ENCODE measurements around the gene ENPP3. TPM values are rescaled to one million over a fixed set of nuclear protein-coding genes. Genes with fewer than 3 reads are reported as not detected.

The ENPP3 gene
- total RNA-seq, 2 experiments from 2014 or later: 0.22 to 0.34 TPM

DNA sequence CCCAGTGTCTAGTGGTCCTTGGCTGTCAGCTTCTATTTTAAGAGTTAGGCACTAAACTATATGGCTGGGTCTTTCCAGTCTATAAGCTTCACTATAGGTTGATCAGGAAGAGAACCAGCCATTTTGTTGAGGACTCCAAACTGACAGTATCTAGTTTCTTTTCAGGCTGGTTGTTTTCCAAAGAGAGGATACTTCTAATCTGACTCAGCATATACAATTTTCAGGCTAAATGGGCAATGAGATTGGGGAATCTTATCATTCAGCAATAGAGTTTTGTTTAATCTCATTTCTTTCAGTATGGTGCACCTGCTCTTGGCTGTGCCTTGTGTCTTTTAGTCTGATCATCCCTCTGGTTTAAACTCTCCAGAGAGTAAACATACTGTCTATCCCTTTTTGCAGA is 94.1 kb downstream of the ENPP3 start:
- ChIA-PET CTCF (interaction anchor here (0.7 kb wide), 1 partner anchor 22 kb away, joined by 3 read pairs; no protein-coding TSS in a partner anchor), POLR2A (no interaction called here)
- no peaks in the 10 kb centered on the region for H3K36me3 ChIP-seq (ENCODE audit: insufficient read depth, low read length)
- Mint-ChIP-seq H3K27ac (no peak overlapping the region), H3K4me1 (ENCODE audit: low read depth) (no peaks in the 10 kb centered on the region), H3K36me3 (ENCODE audit: low read depth) (peaks cover 1% of the 10 kb centered on the region), H3K27me3 (peaks cover 3% of the 10 kb centered on the region), H3K4me3 (no peak overlapping the region), H3K9me3 (peaks cover under 1% of the 10 kb centered on the region)
- TF ChIP-seq, protein P1, sequence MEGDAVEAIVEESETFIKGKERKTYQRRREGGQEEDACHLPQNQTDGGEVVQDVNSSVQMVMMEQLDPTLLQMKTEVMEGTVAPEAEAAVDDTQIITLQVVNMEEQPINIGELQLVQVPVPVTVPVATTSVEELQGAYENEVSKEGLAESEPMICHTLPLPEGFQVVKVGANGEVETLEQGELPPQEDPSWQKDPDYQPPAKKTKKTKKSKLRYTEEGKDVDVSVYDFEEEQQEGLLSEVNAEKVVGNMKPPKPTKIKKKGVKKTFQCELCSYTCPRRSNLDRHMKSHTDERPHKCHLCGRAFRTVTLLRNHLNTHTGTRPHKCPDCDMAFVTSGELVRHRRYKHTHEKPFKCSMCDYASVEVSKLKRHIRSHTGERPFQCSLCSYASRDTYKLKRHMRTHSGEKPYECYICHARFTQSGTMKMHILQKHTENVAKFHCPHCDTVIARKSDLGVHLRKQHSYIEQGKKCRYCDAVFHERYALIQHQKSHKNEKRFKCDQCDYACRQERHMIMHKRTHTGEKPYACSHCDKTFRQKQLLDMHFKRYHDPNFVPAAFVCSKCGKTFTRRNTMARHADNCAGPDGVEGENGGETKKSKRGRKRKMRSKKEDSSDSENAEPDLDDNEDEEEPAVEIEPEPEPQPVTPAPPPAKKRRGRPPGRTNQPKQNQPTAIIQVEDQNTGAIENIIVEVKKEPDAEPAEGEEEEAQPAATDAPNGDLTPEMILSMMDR (IDR thresholded peaks at IDR 0.05): no peak
- no peak for ATAC-seq (ENCODE audit: poor library complexity)
- H3K9me3 ChIP-seq (ENCODE audit: control insufficient read depth in 1 of 2, insufficient read depth in 1 of 2, low read length in 2 of 2): no peaks in the 10 kb centered on the region
- H3K27ac ChIP-seq (ENCODE audit: low read depth in 1 of 2, low read length in 2 of 2): no peak overlapping the region
- H3K27me3 ChIP-seq (ENCODE audit: control insufficient read depth in 1 of 2, insufficient read depth in 2 of 2, low read length in 2 of 2): no peaks in the 10 kb centered on the region
- intact Hi-C loops (cut with DNase I, micrococcal nuclease): no loop called here
- no peak overlapping the region for H3K4me3 ChIP-seq (ENCODE audit: low read length)
- no peaks in the 10 kb centered on the region for H3K4me1 ChIP-seq (ENCODE audit: insufficient read depth, low read length)
- no peak for DNase-seq

- no peaks in the 10 kb centered on the region for H3K9me3 ChIP-seq (ENCODE audit: control insufficient read depth in 1 of 2, insufficient read depth in 1 of 2, low read length in 2 of 2)
- H3K27ac ChIP-seq (ENCODE audit: low read depth in 1 of 2, low read length in 2 of 2): no peak overlapping the region
- DNase-seq: no peak
- no peaks in the 10 kb centered on the region for H3K4me1 Mint-ChIP-seq (ENCODE audit: low read depth)
- no peak overlapping the region for H3K4me3 Mint-ChIP-seq
- TF ChIP-seq, protein P1 (IDR thresholded peaks at IDR 0.05): no peak
- intact Hi-C loops (cut with DNase I, micrococcal nuclease): no loop called here
- H3K27me3 ChIP-seq (ENCODE audit: control insufficient read depth in 1 of 2, insufficient read depth in 2 of 2, low read length in 2 of 2): no peaks in the 10 kb centered on the region
- H3K4me3 ChIP-seq (ENCODE audit: low read length): no peak overlapping the region
- no peaks in the 10 kb centered on the region for H3K4me1 ChIP-seq (ENCODE audit: insufficient read depth, low read length)
- H3K36me3 Mint-ChIP-seq (ENCODE audit: low read depth): no peaks in the 10 kb centered on the region
- POLR2A ChIA-PET: no interaction called here
- H3K27ac Mint-ChIP-seq: no peak overlapping the region
- CTCF ChIA-PET: no interaction called here
- peaks cover 3% of the 10 kb centered on the region for H3K27me3 Mint-ChIP-seq
- no peaks in the 10 kb centered on the region for H3K9me3 Mint-ChIP-seq
- ATAC-seq (ENCODE audit: poor library complexity): no peak
- H3K36me3 ChIP-seq (ENCODE audit: insufficient read depth, low read length): no peaks in the 10 kb centered on the region
Measured at GRCh38 chr6:131733376-131734016, 96.4 kb downstream of the ENPP3 start.

DNA sequence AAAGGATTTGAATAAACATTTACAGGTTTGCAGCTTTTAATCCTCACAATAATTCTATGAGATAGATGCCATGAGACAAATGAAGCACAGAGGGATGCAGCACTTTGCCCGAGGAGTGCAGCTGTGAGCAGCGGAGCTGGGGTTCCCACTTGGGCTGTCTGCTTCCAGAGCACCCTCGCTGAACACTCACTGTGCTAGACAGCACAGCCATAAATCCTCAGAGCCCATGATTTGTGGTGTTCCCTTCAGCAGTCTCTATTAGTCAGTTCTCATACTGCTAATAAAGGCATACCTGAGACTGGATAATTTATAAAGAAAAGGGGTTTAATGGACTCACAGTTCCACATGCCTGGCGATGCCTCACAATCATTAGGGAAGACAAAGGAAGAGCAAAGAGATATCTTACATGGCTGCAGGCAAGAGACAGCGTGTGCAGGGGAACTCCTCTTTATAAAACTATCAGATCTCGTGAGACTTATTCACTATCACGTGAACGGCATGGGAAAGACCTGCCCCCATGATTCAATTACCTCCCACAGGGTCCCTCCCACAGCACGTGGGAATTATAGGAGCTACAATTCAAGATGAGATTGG is 99.0 kb downstream of the ENPP3 start:
- no peak overlapping the region for H3K4me3 Mint-ChIP-seq
- Histone ChIP-seq H3K4me1 (ENCODE audit: insufficient read depth, low read length) (no peaks in the 10 kb centered on the region), H3K36me3 (ENCODE audit: insufficient read depth, low read length) (no peaks in the 10 kb centered on the region), H3K27me3 (ENCODE audit: control insufficient read depth in 1 of 2, insufficient read depth in 2 of 2, low read length in 2 of 2) (no peaks in the 10 kb centered on the region), H3K27ac (ENCODE audit: low read depth in 1 of 2, low read length in 2 of 2) (no peak overlapping the region), H3K9me3 (ENCODE audit: control insufficient read depth in 1 of 2, insufficient read depth in 1 of 2, low read length in 2 of 2) (no peaks in the 10 kb centered on the region), H3K4me3 (ENCODE audit: low read length) (no peak overlapping the region)
- H3K36me3 Mint-ChIP-seq (ENCODE audit: low read depth): no peaks in the 10 kb centered on the region
- intact Hi-C loops (cut with DNase I, micrococcal nuclease): no loop called here
- H3K27me3 Mint-ChIP-seq: no peaks in the 10 kb centered on the region
- H3K9me3 Mint-ChIP-seq: no peaks in the 10 kb centered on the region
- no peak overlapping the region for H3K27ac Mint-ChIP-seq
- DNase-seq (no peak), ATAC-seq (ENCODE audit: poor library complexity) (no peak)
- ChIA-PET CTCF (no interaction called here), POLR2A (no interaction called here)
- H3K4me1 Mint-ChIP-seq (ENCODE audit: low read depth): no peaks in the 10 kb centered on the region
- TF ChIP-seq, protein P1 (IDR thresholded peaks at IDR 0.05): no peak

Data from CD4-positive, alpha-beta T cell (primary cell).